ENCODE results near the gene PPP1R1A. TPM values are rescaled to one million over a fixed set of nuclear protein-coding genes. Genes with fewer than 3 reads are reported as not detected.

Gene PPP1R1A
- total RNA-seq, 1 experiment from 2014 or later: 0.43 TPM

DNA sequence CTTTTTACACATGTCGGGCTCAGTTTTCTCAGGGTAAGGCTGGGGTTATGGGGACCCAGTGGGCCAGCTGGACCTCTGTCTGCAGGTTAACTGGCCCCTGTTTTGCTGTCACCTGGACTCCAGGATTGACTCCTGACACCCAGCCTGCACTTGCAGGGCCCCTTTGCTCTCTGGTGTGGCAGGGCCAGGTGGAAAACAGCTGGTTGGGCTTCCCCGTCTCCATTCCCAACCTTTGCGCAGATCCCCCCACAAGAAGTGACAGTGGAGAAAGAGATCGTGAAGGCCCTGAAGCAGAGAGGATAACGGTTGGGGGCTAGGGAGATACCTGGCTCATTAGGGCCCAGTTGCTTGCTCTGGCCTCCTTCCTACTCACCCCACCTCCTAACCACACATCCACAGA lies 1.5 kb upstream of the PPP1R1A start:
- intact Hi-C loops (cut with micrococcal nuclease; ENCODE audit: unreplicated experiment): no loop called here
- no peak for DNase-seq
- ChIA-PET POLR2A (no interaction called here), CTCF (no interaction called here)
- Histone ChIP-seq H3K27me3 (replicated peaks; ENCODE audit: control insufficient read depth, insufficient read depth, low read length) (peaks cover 2% of the 10 kb centered on the region), H3K9me3 (no peaks in the 10 kb centered on the region), H3K4me3 (ENCODE audit: low read depth, low read length) (no peak overlapping the region), H3K36me3 (ENCODE audit: control insufficient read depth, insufficient read depth, low read length) (no peaks in the 10 kb centered on the region), H3K4me1 (no peaks in the 10 kb centered on the region)
- Mint-ChIP-seq H3K4me3 (ENCODE audit: unreplicated experiment) (peak overlapping the region; percentile 48), H3K27ac (ENCODE audit: unreplicated experiment) (no peak overlapping the region), H3K36me3 (ENCODE audit: insufficient read depth, unreplicated experiment) (no peaks in the 10 kb centered on the region), H3K9me3 (ENCODE audit: unreplicated experiment) (no peaks in the 10 kb centered on the region), H3K27me3 (ENCODE audit: insufficient read depth, unreplicated experiment) (peaks cover 37% of the 10 kb centered on the region), H3K4me1 (ENCODE audit: low read depth, unreplicated experiment) (peaks cover 11% of the 10 kb centered on the region)
- TF ChIP-seq, protein P1, sequence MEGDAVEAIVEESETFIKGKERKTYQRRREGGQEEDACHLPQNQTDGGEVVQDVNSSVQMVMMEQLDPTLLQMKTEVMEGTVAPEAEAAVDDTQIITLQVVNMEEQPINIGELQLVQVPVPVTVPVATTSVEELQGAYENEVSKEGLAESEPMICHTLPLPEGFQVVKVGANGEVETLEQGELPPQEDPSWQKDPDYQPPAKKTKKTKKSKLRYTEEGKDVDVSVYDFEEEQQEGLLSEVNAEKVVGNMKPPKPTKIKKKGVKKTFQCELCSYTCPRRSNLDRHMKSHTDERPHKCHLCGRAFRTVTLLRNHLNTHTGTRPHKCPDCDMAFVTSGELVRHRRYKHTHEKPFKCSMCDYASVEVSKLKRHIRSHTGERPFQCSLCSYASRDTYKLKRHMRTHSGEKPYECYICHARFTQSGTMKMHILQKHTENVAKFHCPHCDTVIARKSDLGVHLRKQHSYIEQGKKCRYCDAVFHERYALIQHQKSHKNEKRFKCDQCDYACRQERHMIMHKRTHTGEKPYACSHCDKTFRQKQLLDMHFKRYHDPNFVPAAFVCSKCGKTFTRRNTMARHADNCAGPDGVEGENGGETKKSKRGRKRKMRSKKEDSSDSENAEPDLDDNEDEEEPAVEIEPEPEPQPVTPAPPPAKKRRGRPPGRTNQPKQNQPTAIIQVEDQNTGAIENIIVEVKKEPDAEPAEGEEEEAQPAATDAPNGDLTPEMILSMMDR (IDR thresholded peaks at IDR 0.05; ENCODE audit: insufficient read depth in 1 of 2, low read depth in 1 of 2, low read length in 1 of 2, severe bottlenecking in 1 of 2, unreplicated experiment in 1 of 2): no peak
- BruUV-seq (replicated peaks): no TSS peak

DNA sequence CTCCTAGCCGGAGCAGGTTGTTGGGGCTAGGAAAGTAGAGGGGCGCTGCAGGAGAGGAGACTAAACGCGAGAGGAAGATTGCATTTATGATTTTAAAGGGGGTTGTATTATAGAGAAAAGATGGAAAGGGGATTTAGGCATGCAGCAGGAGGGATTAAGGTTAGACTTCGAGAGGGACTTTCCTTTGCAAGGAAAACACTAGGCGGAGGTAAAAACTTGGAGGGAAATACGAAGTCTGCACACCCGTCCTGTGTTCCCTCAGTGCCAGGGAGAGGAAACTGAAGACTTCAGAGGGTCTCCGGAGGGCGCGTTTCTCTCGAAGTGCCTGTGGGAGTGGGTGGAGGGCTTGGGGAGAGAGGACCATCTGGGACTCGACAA lies 420 bp upstream of the PPP1R1A start:
- H3K27me3 ChIP-seq (replicated peaks; ENCODE audit: control insufficient read depth, insufficient read depth, low read length): peaks cover 2% of the 10 kb centered on the region
- H3K4me1 ChIP-seq: no peaks in the 10 kb centered on the region
- DNase-seq: no peak
- no peaks in the 10 kb centered on the region for H3K9me3 ChIP-seq
- no TSS peak for BruUV-seq (replicated peaks)
- no peaks in the 10 kb centered on the region for H3K36me3 Mint-ChIP-seq (ENCODE audit: insufficient read depth, unreplicated experiment)
- CTCF ChIA-PET: no interaction called here
- H3K4me3 Mint-ChIP-seq (ENCODE audit: unreplicated experiment): peak overlapping the region; percentile 16
- H3K4me3 ChIP-seq (ENCODE audit: low read depth, low read length): peak overlapping the region; percentile 22; the same call in 1 of the 2 replicates
- peaks cover 11% of the 10 kb centered on the region for H3K4me1 Mint-ChIP-seq (ENCODE audit: low read depth, unreplicated experiment)
- H3K9me3 Mint-ChIP-seq (ENCODE audit: unreplicated experiment): no peaks in the 10 kb centered on the region
- H3K27ac Mint-ChIP-seq (ENCODE audit: unreplicated experiment): no peak overlapping the region
- POLR2A ChIA-PET: no interaction called here
- H3K27me3 Mint-ChIP-seq (ENCODE audit: insufficient read depth, unreplicated experiment): peaks cover 35% of the 10 kb centered on the region
- TF ChIP-seq, protein P1 (IDR thresholded peaks at IDR 0.05; ENCODE audit: insufficient read depth in 1 of 2, low read depth in 1 of 2, low read length in 1 of 2, severe bottlenecking in 1 of 2, unreplicated experiment in 1 of 2): no peak
- no peaks in the 10 kb centered on the region for H3K36me3 ChIP-seq (ENCODE audit: control insufficient read depth, insufficient read depth, low read length)
- intact Hi-C loops (cut with micrococcal nuclease; ENCODE audit: unreplicated experiment): no loop called here

DNA sequence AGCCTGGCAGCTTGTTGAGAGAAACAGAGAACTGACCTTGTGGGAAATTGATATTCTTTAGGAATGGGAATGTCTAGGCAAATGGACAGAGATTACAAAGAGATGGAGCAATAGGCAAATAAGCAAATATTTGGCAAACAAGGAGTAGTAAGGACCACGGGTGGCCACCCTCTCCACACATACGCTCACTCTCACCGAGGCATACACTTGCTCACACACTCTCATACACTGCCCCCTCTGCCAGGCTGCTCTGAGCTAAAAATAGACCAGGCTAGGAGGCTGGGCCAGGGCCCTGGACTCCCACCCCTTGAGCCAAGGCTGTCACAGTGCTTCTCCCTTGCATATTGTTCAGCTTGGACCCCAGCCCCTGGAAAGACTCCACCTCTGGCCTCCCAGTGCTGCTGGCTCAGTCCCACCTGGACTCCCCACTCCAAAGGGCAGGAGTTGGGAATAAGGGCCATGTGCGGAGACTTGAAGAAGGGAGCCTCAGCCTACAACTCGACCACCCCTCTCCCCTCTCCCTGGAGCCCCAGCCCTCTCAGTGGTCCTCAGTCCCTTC lies 1.1 kb downstream of the PPP1R1A start:
- Histone ChIP-seq H3K27me3 (replicated peaks; ENCODE audit: control insufficient read depth, insufficient read depth, low read length) (peaks cover 2% of the 10 kb centered on the region), H3K4me3 (ENCODE audit: low read depth, low read length) (no peak overlapping the region), H3K36me3 (ENCODE audit: control insufficient read depth, insufficient read depth, low read length) (no peaks in the 10 kb centered on the region), H3K4me1 (no peaks in the 10 kb centered on the region), H3K9me3 (no peaks in the 10 kb centered on the region)
- H3K27ac Mint-ChIP-seq (ENCODE audit: unreplicated experiment): no peak overlapping the region
- ChIA-PET POLR2A (no interaction called here), CTCF (no interaction called here)
- no TSS peak for BruUV-seq (replicated peaks)
- peaks cover 11% of the 10 kb centered on the region for H3K4me1 Mint-ChIP-seq (ENCODE audit: low read depth, unreplicated experiment)
- H3K27me3 Mint-ChIP-seq (ENCODE audit: insufficient read depth, unreplicated experiment): peaks cover 40% of the 10 kb centered on the region
- peak overlapping the region; percentile 43 for H3K4me3 Mint-ChIP-seq (ENCODE audit: unreplicated experiment)
- intact Hi-C loops (cut with micrococcal nuclease; ENCODE audit: unreplicated experiment): no loop called here
- DNase-seq: no peak
- H3K9me3 Mint-ChIP-seq (ENCODE audit: unreplicated experiment): no peaks in the 10 kb centered on the region
- no peaks in the 10 kb centered on the region for H3K36me3 Mint-ChIP-seq (ENCODE audit: insufficient read depth, unreplicated experiment)
- TF ChIP-seq, protein P1 (IDR thresholded peaks at IDR 0.05; ENCODE audit: insufficient read depth in 1 of 2, low read depth in 1 of 2, low read length in 1 of 2, severe bottlenecking in 1 of 2, unreplicated experiment in 1 of 2): no peak
